Measurements from ENCODE around the gene HSD3B7. TPM values are rescaled to one million over a fixed set of nuclear protein-coding genes. Genes with fewer than 3 reads are reported as not detected.
"Not testable (repeated sequence)": the region's sequence is repeated elsewhere in the genome, so short reads cannot be mapped to it uniquely, and the experiment has no call there.

The HSD3B7 gene
- total and polyA plus RNA-seq, 2 of the 4 experiments (the other 2 are of a cell fraction) = 8.5 to 11.3 TPM

GRCh38 chr16:31010585-31011325 is 25.7 kb downstream of the HSD3B7 start, which contains the start of gene STX1B:
TSS of gene STX1B (minus strand) at chr16:31010638. CDS start at chr16:31010396, 242 bp downstream.
- H4K5ac ChIP-seq (ENCODE audit: low read depth, low read length) = peak within 1 kb of the TSS; percentile 77
- no peaks in the 10 kb centered on the region for H3K36me3 ChIP-seq (ENCODE audit: control insufficient read depth, insufficient read depth, low read length)
- H3K27ac ChIP-seq (ENCODE audit: insufficient read depth, low read length) = peak within 1 kb of the TSS; percentile 11; the same call in 1 of the 2 replicates
- H2BK5ac ChIP-seq (ENCODE audit: low read depth, low read length, poor library complexity, severe bottlenecking) = peak within 1 kb of the TSS; percentile 1
- H3K14ac ChIP-seq (replicated peaks; ENCODE audit: low read depth, low read length) = peak within 1 kb of the TSS; percentile 71
- TF ChIP-seq USF2 (IDR thresholded peaks at IDR 0.05; ENCODE audit: low read depth, low read length) = no peak
- TF ChIP-seq MAZ (IDR thresholded peaks at IDR 0.05; ENCODE audit: borderline replicate concordance, low read depth, low read length) = peak; percentile 69; the same call in 1 of the 2 replicates
- peak within 1 kb of the TSS; percentile 96 for H3K4me2 ChIP-seq (ENCODE audit: low read depth, low read length)
- BruUV-seq (replicated peaks) = no TSS peak
- peak within 1 kb of the TSS; percentile 90 to 95 for H4K8ac ChIP-seq (ENCODE audit: low read depth in 2 of 2, low read length in 2 of 2)
- POLR2A ChIA-PET (ENCODE audit: unreplicated experiment) = no interaction called here
- H2BK20ac ChIP-seq (ENCODE audit: low read depth, low read length) = peak within 1 kb of the TSS; percentile 36; the same call in 1 of the 2 replicates
- H4K20me1 ChIP-seq (ENCODE audit: insufficient read depth, low read length) = no peaks in the 10 kb centered on the region
- peak within 1 kb of the TSS; percentile 64 for H3K4ac ChIP-seq (ENCODE audit: low read depth, low read length)
- H3K9me3 ChIP-seq (ENCODE audit: control insufficient read depth, insufficient read depth, low read length) = no peaks in the 10 kb centered on the region
- H2AK5ac ChIP-seq (ENCODE audit: low read depth, low read length) = peak within 1 kb of the TSS; percentile 95
- intact Hi-C loops (cut with micrococcal nuclease) = no loop called here
- peaks cover 31% of the 10 kb centered on the region for H3K4me1 ChIP-seq (ENCODE audit: control insufficient read depth, insufficient read depth, low read length)
- H2AFZ ChIP-seq (replicated peaks; ENCODE audit: low read length, poor library complexity) = peak within 1 kb of the TSS; percentile 93
- peak; percentile 75 for ATAC-seq (ENCODE audit: low read depth)
- no peak within 1 kb of the TSS for H2BK15ac ChIP-seq (ENCODE audit: low read depth, low read length)
- WGBS, 2 experiments (ENCODE audit: extremely low coverage in 2 of 2, insufficient read length in 1 of 2) = 12% methylated on average over 6 of the region's 45 CpGs; no CpG with 5 or more reads in 1 of the 2 experiments
- CTCF ChIA-PET = no interaction called here
- H3K56ac ChIP-seq (ENCODE audit: extremely low read depth, insufficient read depth, low read length) = no peak within 1 kb of the TSS; the same call in 1 of the 2 replicates
- peak within 1 kb of the TSS; percentile 91 for H2AK9ac ChIP-seq (replicated peaks; ENCODE audit: low read depth, low read length, poor library complexity)
- in situ Hi-C loops (cut with MboI; ENCODE audit: low sequenced_read_pairs) = no loop called here
- H2BK120ac ChIP-seq (ENCODE audit: low read depth, low read length) = peak within 1 kb of the TSS; percentile 10
- peak within 1 kb of the TSS; percentile 8; the same call in 1 of the 2 replicates for H3K23ac ChIP-seq (ENCODE audit: low read depth, low read length)
- 0 out of 2 replicates have a peak, but pooled peaks cover 5% of the 10 kb centered on the region for H3K9me1 ChIP-seq (ENCODE audit: insufficient read depth, low read length)
- no peak for DNase-seq
- H3K9ac ChIP-seq (ENCODE audit: low read depth, low read length) = peak within 1 kb of the TSS; percentile 62
- H3K4me3 ChIP-seq (ENCODE audit: insufficient read depth, low read depth, low read length) = peak within 1 kb of the TSS; percentile 62
- H3K79me1 ChIP-seq (ENCODE audit: low read depth in 1 of 2, low read length in 2 of 2) = peaks cover 4 to 31% of the 10 kb centered on the region in 2 experiments; a peak in 3 of 4 replicates
- peaks cover 9% of the 10 kb centered on the region for H3K27me3 ChIP-seq (ENCODE audit: control insufficient read depth, insufficient read depth, low read length)
- peak within 1 kb of the TSS; percentile 47 for H4K91ac ChIP-seq (ENCODE audit: insufficient read depth, low read depth, low read length)
- no peak within 1 kb of the TSS; the same call in 1 of the 2 replicates for H3K18ac ChIP-seq (ENCODE audit: low read depth, low read length)
- dilution Hi-C loops (cut with HindIII; ENCODE audit: low sequenced_read_pairs, unreplicated experiment) = no loop called here

- H3K36me3 ChIP-seq (ENCODE audit: control insufficient read depth, insufficient read depth, low read length); H2BK5ac ChIP-seq (ENCODE audit: low read depth, low read length, poor library complexity, severe bottlenecking); H2AK5ac ChIP-seq (ENCODE audit: low read depth, low read length); H3K14ac ChIP-seq (replicated peaks; ENCODE audit: low read depth, low read length); H2BK120ac ChIP-seq (ENCODE audit: low read depth, low read length); DNase-seq; CTCF ChIA-PET; H3K23ac ChIP-seq (ENCODE audit: low read depth, low read length); H2BK15ac ChIP-seq (ENCODE audit: low read depth, low read length); ATAC-seq (ENCODE audit: low read depth); H3K56ac ChIP-seq (ENCODE audit: extremely low read depth, insufficient read depth, low read length); POLR2A ChIA-PET (ENCODE audit: unreplicated experiment); H4K8ac ChIP-seq (ENCODE audit: low read depth in 2 of 2, low read length in 2 of 2); in situ Hi-C loops (cut with MboI; ENCODE audit: low sequenced_read_pairs); H3K27ac ChIP-seq (ENCODE audit: insufficient read depth, low read length); H3K9me1 ChIP-seq (ENCODE audit: insufficient read depth, low read length); H2BK20ac ChIP-seq (ENCODE audit: low read depth, low read length); H4K20me1 ChIP-seq (ENCODE audit: insufficient read depth, low read length); BruUV-seq (replicated peaks); H3K18ac ChIP-seq (ENCODE audit: low read depth, low read length); dilution Hi-C loops (cut with HindIII; ENCODE audit: low sequenced_read_pairs, unreplicated experiment); H3K9ac ChIP-seq (ENCODE audit: low read depth, low read length); H4K5ac ChIP-seq (ENCODE audit: low read depth, low read length); H3K4ac ChIP-seq (ENCODE audit: low read depth, low read length); H3K4me2 ChIP-seq (ENCODE audit: low read depth, low read length); H4K91ac ChIP-seq (ENCODE audit: insufficient read depth, low read depth, low read length); H3K9me3 ChIP-seq (ENCODE audit: control insufficient read depth, insufficient read depth, low read length); intact Hi-C loops (cut with micrococcal nuclease); H2AFZ ChIP-seq (replicated peaks; ENCODE audit: low read length, poor library complexity); H3K4me3 ChIP-seq (ENCODE audit: insufficient read depth, low read depth, low read length); H3K27me3 ChIP-seq (ENCODE audit: control insufficient read depth, insufficient read depth, low read length); H2AK9ac ChIP-seq (replicated peaks; ENCODE audit: low read depth, low read length, poor library complexity): not testable (repeated sequence)
- peaks cover 23% of the 10 kb centered on the region for H3K4me1 ChIP-seq (ENCODE audit: control insufficient read depth, insufficient read depth, low read length)
- peaks cover 4 to 30% of the 10 kb centered on the region in 2 experiments; a peak in 3 of 4 replicates for H3K79me1 ChIP-seq (ENCODE audit: low read depth in 1 of 2, low read length in 2 of 2)
- WGBS, 2 experiments (ENCODE audit: extremely low coverage in 2 of 2, insufficient read length in 1 of 2) = 100% methylated on average over 2 of the region's 7 CpGs; no CpG with 5 or more reads in 1 of the 2 experiments
Measured at GRCh38 chr16:31011815-31012214, 26.8 kb downstream of the HSD3B7 start.
